ENCODE measurements around the gene COMMD1.
"Not testable (repeated sequence)": the region's sequence is repeated elsewhere in the genome, so short reads cannot be mapped to it uniquely, and the experiment has no call there.

Gene COMMD1

DNA sequence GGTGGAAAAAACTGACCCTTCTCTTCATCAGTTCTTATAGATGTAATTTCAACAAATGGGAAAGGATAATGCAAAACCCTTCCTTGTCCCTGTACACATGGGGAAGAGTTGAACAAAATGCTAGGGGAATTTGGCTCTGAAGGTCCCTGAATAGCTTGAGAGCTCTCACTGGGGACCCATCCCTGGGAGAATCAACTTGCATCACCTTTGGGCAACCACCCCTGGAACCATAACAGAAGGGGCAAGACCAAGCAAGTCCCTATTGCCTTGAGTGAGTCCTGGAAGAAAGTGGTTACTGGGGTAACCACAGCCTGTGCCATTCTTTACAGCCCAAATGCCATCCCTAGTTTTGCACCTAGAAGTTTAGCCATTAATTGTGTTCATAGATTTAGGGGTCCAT is 238.2 kb downstream of the COMMD1 start:
- no peak for DNase-seq

DNA sequence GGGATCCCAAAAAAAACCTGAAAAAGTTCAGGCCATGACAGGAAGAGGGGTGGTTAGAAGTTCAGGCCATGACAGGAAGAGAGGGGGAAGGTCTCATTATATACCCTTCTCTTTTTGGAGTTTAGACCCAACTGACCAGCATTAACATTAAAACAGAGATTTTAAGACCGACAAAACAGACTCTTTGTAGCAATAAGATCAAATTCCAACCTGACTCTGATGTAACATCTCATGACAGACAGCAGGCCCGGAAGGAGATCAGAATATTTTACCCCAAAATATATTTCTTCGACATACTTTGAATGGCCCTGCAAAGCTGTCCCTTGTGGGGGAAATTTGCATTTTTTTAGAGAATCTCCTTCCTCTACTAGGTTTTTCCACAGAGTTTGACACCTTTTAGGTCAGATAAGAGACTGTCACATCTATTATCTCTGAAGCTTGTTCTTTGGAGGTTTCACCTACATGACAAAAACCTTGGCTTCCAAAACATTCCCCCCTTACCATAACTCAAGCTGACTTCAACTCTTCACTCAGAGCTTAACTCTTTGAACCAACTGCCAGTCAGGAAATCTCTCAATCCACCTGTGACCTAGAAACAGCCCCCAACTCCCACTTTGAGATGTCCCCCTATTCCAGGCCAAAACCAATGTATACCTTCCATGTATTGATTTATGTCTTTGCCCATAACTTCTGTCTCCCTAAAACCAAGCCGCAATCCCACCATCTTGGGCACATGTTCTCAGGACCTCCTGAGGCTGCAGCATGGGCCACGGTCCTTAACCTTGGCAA is 239.4 kb downstream of the COMMD1 start:
- no peak for DNase-seq

- peak; percentile 30 for DNase-seq
Observed at GRCh38 chr2:62145478-62146100, 240.1 kb downstream of the COMMD1 start.

DNA sequence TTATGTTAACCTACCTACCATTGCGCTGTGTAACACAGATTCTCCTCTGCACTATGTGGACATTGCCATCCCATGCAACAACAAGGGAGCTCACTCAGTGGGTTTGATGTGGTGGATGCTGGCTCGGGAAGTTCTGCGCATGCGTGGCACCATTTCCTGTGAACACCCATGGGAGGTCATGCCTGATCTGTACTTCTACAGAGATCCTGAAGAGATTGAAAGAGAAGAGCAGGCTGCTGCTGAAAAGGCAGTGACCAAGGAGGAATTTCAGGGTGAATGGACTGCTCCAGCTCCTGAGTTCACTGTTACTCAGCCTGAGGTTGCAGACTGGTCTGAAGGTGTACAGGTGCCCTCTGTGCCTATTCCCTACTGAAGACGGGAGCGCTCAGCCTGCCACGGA is 241.3 kb downstream of the COMMD1 start:
- DNase-seq = not testable (repeated sequence)

DNA sequence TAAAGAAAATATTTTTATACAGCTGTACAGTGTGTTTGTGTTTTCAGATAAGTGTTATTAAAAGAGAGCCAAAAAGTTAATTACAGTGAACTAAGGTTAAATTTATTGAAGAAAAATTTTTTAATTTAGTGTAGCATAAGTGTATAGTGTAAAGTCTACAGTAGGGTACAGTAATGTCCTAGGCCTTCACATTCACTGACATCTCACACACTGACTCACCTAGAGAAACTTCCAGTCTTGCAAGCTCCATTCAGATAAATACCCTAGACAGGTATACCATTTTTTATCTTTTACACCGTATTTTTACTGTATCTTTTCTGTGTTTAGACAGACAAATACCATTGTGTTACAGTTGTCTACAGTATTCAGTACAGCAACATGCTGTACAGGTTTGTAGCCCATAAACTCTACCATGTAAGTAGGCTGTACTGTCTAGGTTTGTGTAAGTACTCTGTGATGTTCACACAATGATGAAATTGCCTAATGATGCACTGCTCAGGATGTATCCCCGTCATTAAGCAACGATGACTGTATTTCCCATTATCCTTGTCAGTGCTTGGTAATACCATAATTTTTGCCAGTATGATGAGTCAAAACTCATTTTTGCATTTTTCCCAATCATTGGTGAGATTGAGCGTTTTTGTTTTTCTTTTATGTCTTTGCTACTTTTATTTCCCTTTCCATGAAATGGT is 242.3 kb downstream of the COMMD1 start:
- DNase-seq = no peak

DNA sequence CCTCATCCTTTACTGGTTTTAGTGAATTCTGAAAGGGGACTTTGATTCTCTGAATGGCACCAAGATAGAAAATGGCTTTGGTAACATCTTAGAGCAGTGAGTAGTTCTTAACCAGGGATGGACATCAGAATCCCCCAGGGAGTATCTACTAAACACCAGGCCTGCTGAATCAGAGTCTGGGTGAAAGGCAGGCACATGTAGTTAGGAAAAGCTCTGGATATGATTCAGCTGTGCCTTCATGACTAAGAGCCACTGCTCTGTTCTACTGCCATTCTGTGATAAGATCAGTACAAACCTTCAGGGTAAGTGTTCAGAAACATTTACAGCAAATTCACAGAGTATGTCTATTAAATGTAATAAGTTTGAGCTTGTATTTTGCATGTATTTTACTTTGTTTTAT is 244.2 kb downstream of the COMMD1 start:
- no peak for DNase-seq

DNA sequence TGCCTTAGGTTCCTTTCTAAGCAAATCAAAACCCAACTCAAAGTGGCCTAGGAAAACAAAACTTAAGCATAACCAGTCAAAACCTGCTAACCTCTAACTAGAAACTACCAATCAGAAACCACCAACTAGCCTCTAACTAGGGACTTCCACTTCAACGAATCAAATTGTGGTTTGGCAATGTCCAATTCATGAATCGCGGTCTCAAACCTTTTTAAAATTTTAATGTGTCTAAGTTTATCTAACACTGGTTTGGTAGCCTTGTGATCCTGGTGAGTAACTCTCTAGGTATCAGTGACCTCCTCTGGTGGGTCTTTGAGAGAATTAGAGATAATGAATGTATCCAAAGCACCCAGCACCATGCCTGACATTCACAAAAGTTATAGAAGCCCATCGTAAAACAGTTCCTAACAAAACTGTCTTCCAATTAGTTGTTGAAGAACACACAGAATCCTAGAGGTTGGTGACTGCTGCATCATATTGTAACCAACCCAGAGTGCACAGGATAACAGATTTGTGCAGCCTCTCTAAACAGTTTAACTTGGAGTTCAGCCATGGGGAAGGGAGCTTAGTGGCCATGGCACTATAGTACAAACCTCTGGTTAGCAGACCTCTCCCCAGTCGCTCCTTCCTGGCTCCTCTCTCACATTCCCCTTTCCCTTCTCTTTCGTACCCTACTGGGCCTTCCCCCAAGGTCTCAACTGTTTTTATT is 245.3 kb downstream of the COMMD1 start:
- DNase-seq = no peak

DNA sequence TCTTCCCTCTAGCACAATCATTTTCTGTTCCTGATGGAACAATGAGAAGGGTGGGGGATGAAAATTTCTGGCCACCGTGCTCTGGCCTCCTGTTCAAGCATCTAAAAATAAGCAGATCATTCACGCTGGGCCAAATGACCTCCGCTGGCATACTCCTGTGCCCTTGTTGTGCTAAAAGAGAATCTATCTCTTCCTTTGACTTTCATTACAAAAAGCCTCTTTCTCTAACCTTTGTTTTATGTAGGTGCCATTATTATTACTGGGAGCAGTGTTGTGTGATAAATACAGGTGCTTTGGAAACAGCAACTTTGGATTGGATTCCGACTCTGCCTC is 245.8 kb downstream of the COMMD1 start:
- no peak for DNase-seq

GRCh38 chr2:62152000-62152399 is 246.5 kb downstream of the COMMD1 start:
- DNase-seq = no peak

DNA sequence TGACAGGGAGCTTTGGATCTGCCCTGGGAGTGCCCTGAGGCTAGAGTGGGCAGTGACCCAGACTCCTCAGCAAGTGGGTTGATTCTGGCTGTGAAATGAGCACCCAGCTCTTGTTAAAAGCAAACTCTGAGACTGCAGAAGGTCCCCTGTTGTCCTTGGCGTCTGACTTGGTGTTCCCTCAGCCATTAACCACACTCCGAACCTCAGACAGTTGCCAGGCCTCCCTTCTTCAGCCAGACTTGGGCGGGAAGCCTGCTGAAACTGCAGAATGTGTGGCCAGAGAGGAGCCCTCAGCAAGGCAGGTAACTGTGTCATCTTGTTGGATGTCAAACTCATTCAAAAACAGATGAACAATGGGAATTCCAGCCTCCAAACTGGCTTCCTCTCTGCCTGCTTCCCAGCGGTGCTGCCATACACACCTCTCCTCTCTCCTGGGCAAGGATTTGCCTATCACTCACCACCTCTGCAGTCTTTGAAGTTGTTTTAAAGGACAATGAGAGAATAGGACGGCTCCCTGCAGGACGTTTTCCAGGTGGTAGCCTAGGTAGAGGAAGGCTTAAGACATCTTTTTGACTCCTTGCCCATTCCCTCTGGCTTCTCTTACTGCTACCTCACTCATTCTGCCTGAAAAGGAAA is 251.5 kb downstream of the COMMD1 start:
- DNase-seq = no peak

GRCh38 chr2:62158444-62159121 is 253.1 kb downstream of the COMMD1 start:
- no peak for DNase-seq

GRCh38 chr2:62160691-62161090 is 255.2 kb downstream of the COMMD1 start:
- not testable (repeated sequence) for DNase-seq

- no peak for DNase-seq
Observed at GRCh38 chr2:62163106-62163831, 257.8 kb downstream of the COMMD1 start.

DNA sequence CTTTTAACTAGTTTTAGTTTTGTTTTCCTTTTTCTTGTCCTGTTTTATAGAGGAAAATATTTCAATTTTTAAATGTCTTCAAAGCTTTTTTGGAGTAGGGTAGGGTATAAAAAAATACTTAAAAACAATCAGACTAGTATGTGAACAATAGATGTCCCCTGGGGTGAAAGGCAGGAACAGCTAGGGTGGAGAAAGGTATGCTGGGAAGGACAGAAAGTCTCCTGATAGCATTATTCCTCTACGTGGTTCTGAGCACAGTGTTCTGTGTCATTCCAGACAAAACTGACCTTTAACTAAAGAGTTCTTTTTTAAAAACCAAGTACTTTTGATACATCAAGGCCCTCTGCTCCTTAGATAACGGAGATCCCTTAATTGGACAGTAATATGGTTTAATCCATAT is 258.4 kb downstream of the COMMD1 start:
- no peak for DNase-seq

- DNase-seq = no peak
Observed at GRCh38 chr2:62175728-62176127, 270.3 kb downstream of the COMMD1 start.

- DNase-seq = no peak
Observed at GRCh38 chr2:62176801-62177200, 271.3 kb downstream of the COMMD1 start.

- DNase-seq = no peak
Observed at GRCh38 chr2:62177392-62178049, 272.0 kb downstream of the COMMD1 start.

GRCh38 chr2:62178741-62179271 is 273.3 kb downstream of the COMMD1 start:
- no peak for DNase-seq

DNA sequence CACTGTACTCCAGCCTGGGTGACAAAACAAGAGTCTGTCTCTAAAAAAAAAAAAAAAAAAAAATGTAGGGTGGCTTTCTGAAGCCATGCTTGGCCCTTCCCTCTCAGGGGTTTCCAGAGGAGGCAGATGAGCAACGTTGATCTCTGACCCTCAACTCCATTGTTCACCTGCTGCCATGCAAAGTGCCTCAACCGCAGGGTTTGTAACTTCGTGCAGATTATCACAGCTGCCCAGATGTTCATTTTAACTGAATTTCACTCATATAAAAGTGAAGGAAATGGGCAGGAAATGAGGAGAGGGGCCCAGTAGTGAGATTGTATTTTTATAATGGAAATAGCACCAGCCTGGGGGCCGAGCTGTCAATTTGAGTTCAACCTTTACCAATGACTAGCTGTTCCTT is 275.5 kb downstream of the COMMD1 start:
- no peak for DNase-seq

GRCh38 chr2:62181843-62182242 is 276.4 kb downstream of the COMMD1 start:
- DNase-seq = no peak
